CD4-positive, alpha-beta T cell (primary cell): Measurements from ENCODE around the gene USP44. TPM values are rescaled to one million over a fixed set of nuclear protein-coding genes. Genes with fewer than 3 reads are reported as not detected.

Experiments
- ATAC-seq: fragments of 200-7000 bp; cut with Tn5 transposase; one replicate; pipeline ENCODE4 v1.10.0; 2022; ENCODE audit warnings: mild to moderate bottlenecking; ENCODE audit not compliant: poor library complexity
- CTCF ChIA-PET: fragments of 350-600 bp; sonication (Branson Sonifier 250); formaldehyde crosslinking; loops from one replicate; lab custom pipeline; 2021; ENCODE audit warnings: antibody characterized with exemption, inconsistent platforms; lab: Charles Lee
- POLR2A ChIA-PET: fragments of 350-600 bp; sonication (Branson Sonifier 250); formaldehyde crosslinking; loops from one replicate; lab custom pipeline; 2021; ENCODE audit warnings: antibody characterized with exemption, inconsistent platforms; lab: Charles Lee
- DNase-seq, 14 experiments: peaks; one replicate each; pipeline ENCODE4 v3.0.0-alpha.2; 2013 to 2020; ENCODE audit warnings: mixed read lengths in 2 of 14
- H3K27ac ChIP-seq, 2 donors: one replicate each; pipeline versions ENCODE4 v1.5.1 to v1.7.0; 2013; ENCODE audit warnings: low read length in 2 of 2, low read depth in 1 of 2, mild to moderate bottlenecking in 1 of 2
- H3K27me3 ChIP-seq, 2 experiments: 1 replicate in 1 of 2; 2 replicates in 1 of 2; pipeline versions ENCODE4 v1.6.1 to v1.7.0; 2013; ENCODE audit warnings: low read length in 2 of 2, control low read depth in 1 of 2, mild to moderate bottlenecking in 1 of 2, moderate library complexity in 1 of 2; ENCODE audit not compliant: insufficient read depth in 2 of 2, control insufficient read depth in 1 of 2
- H3K36me3 ChIP-seq: one replicate; pipeline ENCODE4 v1.6.1; 2013; ENCODE audit warnings: low read length, control low read depth; ENCODE audit not compliant: insufficient read depth
- H3K4me1 ChIP-seq: one replicate; pipeline ENCODE4 v1.6.1; 2013; ENCODE audit warnings: low read length, control low read depth; ENCODE audit not compliant: insufficient read depth
- H3K4me3 ChIP-seq: one replicate; pipeline ENCODE4 v1.5.1; 2013; ENCODE audit warnings: mild to moderate bottlenecking, low read length, moderate library complexity
- H3K9me3 ChIP-seq, 2 experiments: 1 replicate in 1 of 2; 2 replicates in 1 of 2; pipeline versions ENCODE4 v1.6.1 to v1.7.0; 2013; ENCODE audit warnings: low read length in 2 of 2, mild to moderate bottlenecking in 2 of 2, control low read depth in 1 of 2, moderate library complexity in 1 of 2; ENCODE audit not compliant: control insufficient read depth in 1 of 2, insufficient read depth in 1 of 2
- H3K27ac Mint-ChIP-seq: one replicate; pipeline ENCODE4 v1.8.0; 2020; ENCODE audit warnings: mixed read lengths
- H3K27me3 Mint-ChIP-seq: one replicate; pipeline ENCODE4 v1.8.0; 2021; ENCODE audit warnings: mixed read lengths
- H3K36me3 Mint-ChIP-seq: one replicate; pipeline ENCODE4 v1.8.0; 2021; ENCODE audit warnings: low read depth, mixed read lengths
- H3K4me1 Mint-ChIP-seq: one replicate; pipeline ENCODE4 v1.8.0; 2021; ENCODE audit warnings: low read depth, mixed read lengths
- H3K4me3 Mint-ChIP-seq: one replicate; pipeline ENCODE4 v1.8.0; 2020; ENCODE audit warnings: mild to moderate bottlenecking, mixed read lengths
- H3K9me3 Mint-ChIP-seq: one replicate; pipeline ENCODE4 v1.8.0; 2020; ENCODE audit warnings: mixed read lengths
- CTCF ChIP-seq: fragments of 200-600 bp; IDR thresholded peaks from one replicate; pipeline ENCODE4 v1.8.0; 2022; ENCODE audit warnings: antibody characterized with exemption, mild to moderate bottlenecking
- intact Hi-C, 2 experiments: fragments of 100-400 bp; cut with DNase I in 1 of 2; cut with micrococcal nuclease in 1 of 2; formaldehyde crosslinking; loops; one replicate each; pipeline versions ENCODE4 v1.15.1 to v1.9.0; 2023 to 2025; cut with DNase I, micrococcal nuclease
- total RNA-seq, 174 experiments: library from RNA in 2 of 174; stranded (reverse) in 2 of 174; gene quantifications; one replicate each; pipeline ENCODE4 v1.2.3 and lab custom pipeline; 2021 to 2026

Gene USP44
- total RNA-seq, 2 experiments from 2014 or later = 1.3 to 1.5 TPM

- Mint-ChIP-seq H3K27me3 (peaks cover 14% of the 10 kb centered on the region), H3K36me3 (no peaks in the 10 kb centered on the region), H3K27ac (no peak overlapping the region), H3K4me1 (no peaks in the 10 kb centered on the region), H3K4me3 (no peak overlapping the region), H3K9me3 (no peaks in the 10 kb centered on the region)
- ChIA-PET CTCF (no interaction called here), POLR2A (no interaction called here)
- DNase-seq (no peak), ATAC-seq (no peak)
- Histone ChIP-seq H3K27ac (no peak overlapping the region), H3K36me3 (no peaks in the 10 kb centered on the region), H3K4me1 (no peaks in the 10 kb centered on the region), H3K27me3 (no peaks in the 10 kb centered on the region), H3K4me3 (no peak overlapping the region), H3K9me3 (no peaks in the 10 kb centered on the region)
- intact Hi-C loops = no loop called here
- no peak for TF ChIP-seq CTCF
Observed at GRCh38 chr12:95594136-95594535, 42.9 kb upstream of the USP44 start.

GRCh38 chr12:95593266-95593871 lies 42.1 kb upstream of the USP44 start:
- no peak overlapping the region for H3K27ac Mint-ChIP-seq
- H3K36me3 Mint-ChIP-seq = no peaks in the 10 kb centered on the region
- Histone ChIP-seq H3K4me3 (no peak overlapping the region), H3K36me3 (no peaks in the 10 kb centered on the region), H3K27me3 (no peaks in the 10 kb centered on the region), H3K27ac (no peak overlapping the region), H3K4me1 (no peaks in the 10 kb centered on the region), H3K9me3 (no peaks in the 10 kb centered on the region)
- DNase-seq (no peak), ATAC-seq (no peak)
- no peaks in the 10 kb centered on the region for H3K4me1 Mint-ChIP-seq
- intact Hi-C loops = no loop called here
- no peaks in the 10 kb centered on the region for H3K9me3 Mint-ChIP-seq
- H3K4me3 Mint-ChIP-seq = no peak overlapping the region
- peaks cover 16% of the 10 kb centered on the region for H3K27me3 Mint-ChIP-seq
- TF ChIP-seq CTCF = no peak
- CTCF ChIA-PET = no interaction called here
- POLR2A ChIA-PET = no interaction called here

GRCh38 chr12:95591731-95592130 lies 40.5 kb upstream of the USP44 start:
- H3K27me3 ChIP-seq = no peaks in the 10 kb centered on the region
- POLR2A ChIA-PET = no interaction called here
- H3K36me3 Mint-ChIP-seq = no peaks in the 10 kb centered on the region
- no peaks in the 10 kb centered on the region for H3K9me3 Mint-ChIP-seq
- H3K4me3 ChIP-seq = no peak overlapping the region
- peaks cover 21% of the 10 kb centered on the region for H3K27me3 Mint-ChIP-seq
- DNase-seq (no peak), ATAC-seq (no peak)
- H3K27ac Mint-ChIP-seq = no peak overlapping the region
- no peak overlapping the region for H3K4me3 Mint-ChIP-seq
- CTCF ChIA-PET = no interaction called here
- no peaks in the 10 kb centered on the region for H3K4me1 Mint-ChIP-seq
- no peak for TF ChIP-seq CTCF
- H3K36me3 ChIP-seq = no peaks in the 10 kb centered on the region
- intact Hi-C loops = no loop called here
- H3K9me3 ChIP-seq = no peaks in the 10 kb centered on the region
- no peaks in the 10 kb centered on the region for H3K4me1 ChIP-seq
- H3K27ac ChIP-seq = no peak overlapping the region
